GM19043 (cell line): ENCODE data around the gene ZNF394.
"Not testable (repeated sequence)": the region's sequence is repeated elsewhere in the genome, so short reads cannot be mapped to it uniquely, and the experiment has no call there.

Experiments used
- ATAC-seq: cut with Tn5 transposase; IDR thresholded peaks from one replicate; pipeline ENCODE4 v1.9.1; 2021; ENCODE audit warnings: low read depth; ENCODE audit not compliant: unreplicated experiment

The ZNF394 gene

DNA sequence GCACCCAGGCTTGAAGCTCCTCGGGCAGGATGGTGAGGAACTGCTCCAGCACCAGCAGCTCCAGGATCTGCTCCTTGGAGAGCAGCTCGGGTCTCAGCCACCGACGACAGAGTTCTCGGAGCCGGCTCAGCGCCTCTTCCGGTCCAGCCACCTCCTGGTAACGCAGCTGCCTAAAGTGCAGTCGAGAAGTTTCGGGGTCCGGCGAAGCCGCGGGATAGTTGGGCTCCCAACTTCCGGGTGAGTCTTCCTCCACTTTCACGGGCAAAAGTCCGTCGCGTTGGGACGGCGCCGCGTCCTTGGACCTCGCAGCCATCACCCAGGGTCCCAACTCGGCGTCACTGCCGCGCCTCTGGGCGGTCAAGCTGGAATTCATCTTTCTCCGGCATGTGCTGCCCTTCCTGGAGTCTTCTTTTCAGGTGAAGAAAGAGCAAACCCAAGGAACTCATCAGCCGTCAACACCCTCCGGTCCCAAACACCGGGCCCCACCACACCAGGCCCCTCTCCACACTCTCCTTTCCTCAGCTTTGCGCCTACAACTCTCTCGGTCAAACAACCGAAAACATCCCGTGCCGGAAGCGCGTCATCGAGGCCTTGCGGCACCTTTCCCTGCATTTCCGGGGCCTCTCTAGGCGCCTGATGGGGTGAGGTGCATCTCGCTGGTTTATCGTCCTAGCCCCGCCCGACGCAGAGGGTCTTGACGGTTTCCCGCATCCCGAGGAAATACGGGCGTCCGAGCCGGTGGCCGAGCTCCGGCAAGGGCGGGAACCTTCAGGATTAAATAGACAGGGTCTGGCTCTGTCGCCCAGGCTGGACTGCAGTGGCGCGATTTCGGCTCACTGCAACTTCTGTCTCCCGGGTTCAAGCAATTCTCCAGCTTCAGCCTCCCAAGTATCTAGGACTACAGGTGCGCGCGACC lies at the start of gene ZNF394:
Gene ZNF394, minus strand, starts transcription at position 561 of the 916 bp plus-strand sequence. Its CDS starts 188 bp downstream, at position 373.
- ATAC-seq: peak; percentile 41

DNA sequence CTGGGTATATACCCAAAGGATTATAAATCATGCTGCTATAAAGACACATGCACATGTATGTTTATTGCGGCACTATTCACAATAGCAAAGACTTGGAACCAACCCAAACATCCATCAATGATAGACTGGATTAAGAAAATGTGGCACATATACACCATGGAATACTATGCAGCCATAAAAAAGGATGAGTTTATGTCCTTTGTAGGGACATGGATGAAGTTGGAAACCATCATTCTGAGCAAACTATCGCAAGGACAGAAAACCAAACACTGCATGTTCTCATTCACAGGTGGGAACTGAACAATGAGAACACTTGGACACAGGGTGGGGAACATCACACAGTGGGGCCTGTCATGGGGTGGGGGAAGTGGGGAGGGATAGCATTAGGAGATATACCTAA lies 49.5 kb upstream of the ZNF394 start:
- ATAC-seq: not testable (repeated sequence)

DNA sequence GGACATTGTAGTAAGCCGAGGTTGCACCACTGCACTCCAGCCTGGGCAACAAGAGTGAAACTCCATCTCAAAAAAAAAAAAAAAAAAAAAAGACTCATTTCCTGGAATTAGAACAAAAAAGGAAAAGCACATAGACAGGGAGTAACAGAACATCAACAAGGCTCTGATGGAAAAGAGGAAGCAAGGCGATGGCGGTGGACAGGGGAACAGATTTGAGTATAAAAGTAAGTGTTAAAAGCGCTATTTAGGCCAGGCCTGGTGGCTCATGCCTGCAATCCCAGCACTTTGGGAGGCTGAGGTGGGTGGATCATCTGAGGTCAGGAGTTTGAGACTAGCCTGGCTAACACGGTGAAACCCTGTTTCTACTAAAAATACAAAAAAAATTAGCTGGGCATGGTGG lies 45.2 kb upstream of the ZNF394 start:
- not testable (repeated sequence) for ATAC-seq

DNA sequence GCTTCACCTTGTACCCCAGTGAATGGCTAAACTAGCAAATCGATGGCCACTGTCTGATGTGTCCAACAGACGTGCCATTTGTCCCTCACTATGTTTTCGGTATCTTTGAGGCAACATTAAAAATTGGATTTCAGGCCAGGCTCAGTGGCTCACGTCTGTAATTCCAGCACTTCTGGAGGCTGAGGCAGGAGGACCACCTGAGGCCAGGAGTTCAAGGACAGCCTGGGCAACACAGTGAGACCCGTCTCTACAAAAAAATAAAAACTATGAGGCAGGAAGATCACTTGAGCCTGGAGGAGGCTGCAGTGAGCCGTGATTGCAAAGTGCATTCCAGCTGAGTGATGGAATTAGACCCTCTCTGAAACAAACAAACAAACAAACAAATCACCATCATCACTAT lies 43.8 kb upstream of the ZNF394 start:
- ATAC-seq: no peak

DNA sequence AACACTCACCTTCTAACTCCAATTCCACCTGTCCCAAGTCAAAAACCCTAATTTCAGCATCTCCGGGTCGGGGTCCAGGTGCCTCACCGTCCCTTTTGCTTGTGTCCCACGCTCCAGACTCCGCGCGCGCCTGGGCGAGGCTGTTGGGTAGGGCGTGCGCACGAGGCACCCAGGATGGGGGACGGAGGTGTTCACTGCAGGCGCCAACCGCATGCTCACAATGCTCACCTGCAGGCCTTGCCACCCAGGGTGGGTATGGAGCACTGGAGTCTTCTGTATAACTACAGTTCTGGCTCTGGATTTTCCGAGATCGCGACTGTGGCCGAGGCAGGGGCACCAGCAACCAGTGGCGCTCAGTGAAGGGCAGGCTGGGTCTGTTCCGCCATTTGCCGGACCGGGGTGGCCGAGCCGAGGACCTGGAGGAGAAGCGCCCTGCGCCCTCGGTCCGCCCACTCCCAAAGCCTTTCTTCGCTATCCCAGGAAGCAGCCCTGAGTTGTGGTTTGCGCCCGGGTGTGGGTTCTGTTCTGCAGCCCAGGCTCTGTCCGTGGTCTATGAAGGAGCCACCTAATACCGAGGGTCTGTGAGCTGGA lies 43.1 kb upstream of the ZNF394 start:
- no peak for ATAC-seq

DNA sequence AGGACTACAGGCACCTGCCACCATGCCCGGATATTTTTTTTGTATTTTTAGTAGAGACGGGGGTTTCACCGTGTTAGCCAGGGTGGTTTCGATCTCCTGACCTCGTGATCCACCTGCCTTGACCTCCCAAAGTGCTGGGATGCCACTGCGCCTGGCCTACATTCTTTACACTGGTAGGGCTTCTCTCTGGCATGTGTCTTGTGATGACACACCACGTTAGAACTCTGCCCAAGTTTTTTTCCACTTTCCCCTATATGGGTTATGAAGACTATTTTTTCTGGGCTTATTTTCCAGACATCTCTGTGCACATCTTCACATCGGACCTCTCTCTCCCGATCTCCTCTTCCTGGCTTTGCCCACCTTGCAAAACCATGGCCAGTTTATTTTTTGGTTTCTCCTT lies 41.1 kb upstream of the ZNF394 start:
- no peak for ATAC-seq

DNA sequence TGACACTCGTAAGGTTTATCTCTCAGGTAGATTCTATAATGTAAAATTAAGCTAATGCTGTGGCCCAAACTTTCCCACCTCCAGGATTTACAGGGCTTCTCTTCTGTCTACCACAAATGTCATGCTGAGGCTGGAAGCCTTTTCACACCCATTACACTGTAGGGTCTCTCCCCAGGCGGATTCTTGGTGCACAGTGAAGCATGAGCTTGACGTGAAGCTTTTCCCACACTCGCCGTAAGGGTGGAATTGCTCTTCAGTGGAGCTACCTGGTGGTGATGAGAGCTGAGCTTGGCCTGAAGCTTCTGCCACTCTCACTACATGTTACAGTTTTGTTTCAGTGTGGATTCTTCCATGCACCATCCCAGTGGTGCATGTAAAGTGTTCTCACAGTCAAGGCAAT lies 40.5 kb upstream of the ZNF394 start:
- ATAC-seq: no peak

DNA sequence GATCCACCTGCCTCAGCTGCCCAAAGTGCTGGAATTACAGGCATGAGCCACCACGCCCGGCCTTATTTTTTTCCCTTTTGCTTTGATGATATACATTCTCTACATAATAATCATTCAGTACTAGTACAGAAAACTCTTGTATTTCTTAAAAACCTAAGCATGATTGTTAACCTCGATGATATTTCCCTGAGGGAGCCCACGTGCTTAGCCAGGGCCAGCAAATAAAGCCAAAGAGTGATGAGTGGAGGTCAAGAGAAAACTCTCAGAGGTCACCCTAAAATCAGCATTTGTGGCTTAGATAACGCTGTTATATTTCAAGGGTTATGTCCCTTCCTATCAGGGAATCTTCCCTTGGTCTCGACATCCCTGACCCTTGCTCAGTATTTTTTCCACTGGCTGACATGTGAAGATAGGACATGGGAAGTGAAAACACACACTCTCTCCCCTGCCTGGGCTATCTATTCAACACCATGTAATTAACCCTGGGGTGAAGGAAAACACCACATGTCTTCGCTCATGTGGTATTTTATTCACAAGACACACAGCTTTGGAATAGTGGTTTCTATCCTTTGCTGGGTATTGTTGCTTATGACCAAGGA lies 39.2 kb upstream of the ZNF394 start:
- no peak for ATAC-seq

DNA sequence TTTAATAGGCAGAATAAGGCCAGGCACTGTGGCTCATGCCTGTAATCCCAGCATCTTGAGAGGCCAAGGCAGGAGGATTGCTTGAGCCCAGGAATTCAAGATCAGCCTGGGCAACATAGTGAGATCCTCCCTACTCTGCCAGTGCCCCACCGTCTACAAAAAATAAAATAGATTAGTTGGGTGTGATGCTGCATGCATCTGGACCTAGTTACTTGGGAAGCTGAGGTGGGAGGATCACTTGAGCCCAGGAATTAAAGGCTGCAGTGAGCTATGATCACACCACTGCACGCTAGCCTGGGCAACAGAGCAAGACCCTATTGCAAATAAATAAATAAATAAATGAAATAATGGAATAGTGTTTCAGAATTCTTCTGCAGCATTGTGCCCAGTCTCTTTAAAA lies 35.6 kb upstream of the ZNF394 start:
- ATAC-seq: no peak

DNA sequence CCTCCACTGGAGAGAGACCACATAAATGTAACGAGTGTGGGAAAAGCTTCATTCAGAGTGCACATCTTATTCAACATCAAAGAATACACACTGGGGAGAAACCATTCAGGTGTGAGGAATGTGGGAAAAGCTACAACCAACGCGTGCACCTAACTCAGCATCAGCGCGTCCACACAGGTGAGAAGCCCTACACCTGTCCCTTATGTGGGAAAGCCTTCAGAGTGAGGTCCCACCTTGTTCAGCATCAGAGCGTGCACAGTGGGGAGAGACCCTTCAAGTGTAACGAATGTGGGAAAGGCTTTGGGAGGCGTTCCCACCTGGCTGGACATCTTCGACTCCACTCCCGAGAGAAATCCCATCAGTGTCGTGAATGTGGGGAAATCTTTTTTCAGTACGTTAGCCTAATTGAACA lies 31.3 kb upstream of the ZNF394 start:
- no peak for ATAC-seq

DNA sequence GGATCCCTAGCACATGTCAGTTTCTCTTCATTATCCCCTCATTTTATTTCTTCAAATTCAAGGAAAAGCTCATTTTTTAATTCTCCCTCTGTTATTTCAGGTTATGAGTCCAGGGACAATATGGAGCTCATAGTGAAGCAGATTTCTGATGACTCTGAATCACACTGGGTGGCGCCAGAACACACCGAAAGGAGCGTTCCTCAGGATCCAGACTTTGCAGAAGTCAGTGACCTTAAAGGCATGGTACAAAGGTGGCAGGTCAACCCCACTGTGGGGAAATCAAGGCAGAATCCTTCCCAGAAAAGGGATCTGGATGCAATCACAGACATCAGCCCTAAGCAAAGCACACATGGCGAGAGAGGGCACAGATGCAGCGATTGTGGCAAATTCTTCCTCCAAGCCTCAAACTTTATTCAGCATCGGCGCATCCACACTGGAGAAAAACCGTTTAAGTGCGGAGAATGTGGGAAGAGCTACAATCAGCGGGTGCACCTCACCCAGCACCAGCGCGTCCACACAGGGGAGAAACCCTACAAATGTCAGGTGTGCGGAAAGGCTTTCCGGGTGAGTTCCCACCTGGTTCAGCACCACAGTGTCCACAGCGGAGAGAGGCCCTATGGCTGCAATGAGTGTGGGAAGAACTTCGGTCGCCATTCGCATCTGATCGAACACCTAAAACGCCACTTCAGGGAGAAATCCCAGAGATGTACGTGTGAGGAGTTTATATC lies 25.8 kb upstream of the ZNF394 start:
- no peak for ATAC-seq

DNA sequence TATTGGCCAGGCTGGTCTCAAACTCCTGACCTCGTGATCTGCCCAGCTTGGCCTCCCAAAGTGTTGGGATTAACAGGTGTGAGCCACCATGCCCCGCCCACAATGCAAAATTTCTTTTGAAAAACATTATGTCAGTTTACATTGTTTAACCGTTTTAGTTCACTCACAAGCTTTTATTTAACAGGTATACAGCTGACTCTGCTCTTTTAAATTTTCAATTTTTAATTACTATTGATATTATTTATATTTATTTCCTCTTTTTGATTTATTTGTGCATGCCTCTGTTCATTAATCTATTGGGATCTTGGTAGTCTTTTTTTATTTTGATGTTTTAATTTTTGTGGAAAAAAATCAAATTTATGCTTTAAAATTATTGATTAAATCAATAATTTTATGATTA lies 21.3 kb upstream of the ZNF394 start:
- ATAC-seq: no peak

DNA sequence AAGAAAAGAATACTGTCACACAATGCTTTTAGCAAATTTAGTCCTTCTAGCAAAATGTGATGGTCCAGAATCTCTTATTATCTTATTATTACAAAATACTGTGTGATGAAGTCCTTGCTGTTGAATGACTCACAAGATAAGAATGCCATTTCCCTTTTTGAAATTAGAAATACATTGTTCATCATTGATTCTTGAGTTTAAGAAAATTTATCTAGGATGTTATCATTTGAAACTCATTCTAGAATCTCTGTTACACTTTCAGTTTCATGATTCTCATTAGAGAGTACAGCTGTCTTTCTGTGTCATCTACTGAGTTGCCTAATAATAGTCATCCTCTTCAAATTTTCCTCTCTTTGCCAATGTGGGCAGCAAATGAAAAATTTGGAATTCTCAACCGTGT lies 14.0 kb upstream of the ZNF394 start:
- ATAC-seq: no peak

DNA sequence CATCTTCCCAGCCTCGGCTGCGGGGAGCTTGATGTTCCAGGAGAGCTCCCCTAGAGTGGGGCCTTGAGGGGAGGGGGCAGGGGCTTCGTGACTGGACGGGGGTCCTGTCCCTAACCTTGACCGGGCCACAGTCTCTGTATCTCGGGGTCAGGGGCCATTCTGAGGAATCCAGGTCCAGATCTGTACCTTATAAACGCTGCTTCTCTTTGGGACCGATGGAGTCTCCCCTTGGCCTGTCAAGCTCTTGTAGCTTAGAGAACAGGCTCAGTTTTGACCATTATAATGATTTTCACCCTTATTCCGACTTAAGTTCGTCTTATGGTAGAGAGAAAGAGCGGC lies 5.2 kb upstream of the ZNF394 start:
- ATAC-seq: peak; percentile 7

DNA sequence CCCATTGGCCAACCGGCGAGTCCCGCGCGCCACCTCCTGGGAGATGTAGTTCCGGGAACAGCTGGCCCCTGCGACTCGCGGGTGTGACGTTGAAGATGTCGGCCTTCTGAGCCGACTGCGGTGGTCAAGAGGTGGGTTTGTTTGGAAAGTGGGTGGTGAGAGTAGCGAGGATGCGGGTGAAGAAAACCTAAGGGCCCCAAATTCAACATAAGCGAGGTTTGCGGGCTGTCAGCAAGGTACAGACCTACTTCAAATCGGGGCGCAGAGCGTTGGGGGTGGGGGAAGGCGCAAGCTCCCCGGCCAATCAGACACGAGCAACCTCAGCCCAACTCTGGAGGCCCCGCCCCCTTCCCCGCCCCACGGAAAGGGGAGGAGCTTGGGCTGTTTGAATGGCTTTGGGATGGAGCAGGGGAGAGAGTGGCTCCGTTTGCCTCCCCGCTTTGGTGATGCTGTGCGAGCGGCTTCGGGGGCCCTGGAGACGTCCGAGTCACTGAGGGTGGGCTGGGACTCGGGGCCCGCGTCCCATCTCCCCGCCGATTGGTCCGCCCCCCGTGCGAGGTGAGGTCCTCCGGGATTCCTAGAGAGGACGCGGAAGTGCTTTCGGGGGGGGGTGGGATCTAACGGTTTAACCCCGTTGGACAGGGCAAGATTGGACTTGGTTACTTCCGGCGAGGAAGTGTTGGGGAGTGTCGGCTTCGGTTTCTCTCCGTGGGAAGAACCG lies 4.7 kb upstream of the ZNF394 start, which contains the start of gene ZKSCAN5:
Gene ZKSCAN5, plus strand, starts transcription at position 60 of the 721 bp plus-strand sequence. CDS start 1,383 bp downstream, outside the sequence.
- peak; percentile 74 for ATAC-seq

DNA sequence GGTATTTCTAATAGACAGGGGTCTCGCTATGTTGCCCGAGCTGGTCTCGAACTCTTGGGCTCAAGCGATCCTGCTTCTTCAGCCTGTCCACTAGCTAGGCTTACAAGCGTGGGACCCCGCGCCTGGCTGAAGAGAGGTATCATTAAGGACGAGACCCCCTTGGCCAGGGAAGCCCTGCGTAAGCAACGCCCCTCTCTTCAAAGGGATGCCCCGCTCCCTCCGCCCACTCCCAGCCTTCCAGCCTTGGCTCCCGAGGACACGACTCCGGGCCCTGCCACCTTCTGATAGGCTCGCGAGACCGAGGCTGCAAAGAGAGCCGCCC lies 4.2 kb upstream of the ZNF394 start:
- no peak for ATAC-seq

DNA sequence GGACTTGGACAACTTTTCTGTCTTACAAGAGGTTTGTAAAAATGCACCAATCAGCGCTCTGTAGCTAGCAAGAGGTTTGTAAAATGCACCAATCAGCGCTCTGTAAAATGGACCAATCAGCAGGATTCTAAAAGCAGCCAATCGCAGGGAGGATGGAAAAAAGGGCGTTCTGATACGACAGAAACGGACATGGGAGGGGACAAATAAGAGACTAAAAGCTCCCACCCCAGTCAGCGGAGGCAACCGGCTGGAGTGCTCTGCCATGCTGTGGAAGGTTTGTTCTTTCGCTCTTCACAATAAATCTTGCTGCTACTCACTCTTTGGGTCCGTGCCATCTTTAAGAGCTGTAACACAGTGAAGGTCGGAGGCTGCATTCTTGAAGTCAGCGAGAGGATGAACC lies 1.2 kb upstream of the ZNF394 start:
- ATAC-seq: not testable (repeated sequence)

DNA sequence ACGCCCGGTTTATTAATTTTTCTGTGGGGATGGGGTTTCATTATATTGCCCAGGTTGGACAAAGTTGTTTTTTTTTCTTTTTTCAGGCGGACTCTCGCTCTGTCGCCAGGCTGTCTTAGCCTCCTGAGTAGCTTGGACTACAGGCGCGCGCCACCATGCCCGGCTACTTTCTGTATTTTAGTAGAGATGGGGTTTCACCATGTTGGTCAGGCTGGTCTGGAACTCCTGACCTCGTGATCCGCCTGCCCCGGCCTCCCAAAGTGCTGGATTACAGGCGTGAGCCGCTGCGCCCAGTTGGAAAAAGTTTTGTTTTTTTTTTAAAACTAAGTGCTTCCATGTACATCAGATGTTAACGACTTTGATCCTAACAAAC lies 542 bp upstream of the ZNF394 start:
- no peak for ATAC-seq

DNA sequence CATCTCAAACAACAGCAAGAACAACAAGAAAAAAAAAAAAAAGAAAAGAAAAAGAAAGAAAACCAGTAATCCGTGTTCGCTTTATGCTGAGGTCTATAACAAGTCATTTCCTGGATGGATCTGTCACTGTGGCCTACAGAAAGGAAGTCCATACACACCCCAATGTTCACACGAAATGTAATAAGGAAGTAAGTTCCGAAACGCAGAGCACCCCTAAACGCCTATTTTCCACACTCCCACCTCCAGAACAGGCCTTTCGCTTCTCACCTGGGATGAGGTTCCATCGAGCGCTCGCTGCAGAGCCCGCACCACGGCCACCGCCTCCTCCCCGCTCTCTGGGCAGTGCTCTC lies 735 bp downstream of the ZNF394 start:
- no peak for ATAC-seq

DNA sequence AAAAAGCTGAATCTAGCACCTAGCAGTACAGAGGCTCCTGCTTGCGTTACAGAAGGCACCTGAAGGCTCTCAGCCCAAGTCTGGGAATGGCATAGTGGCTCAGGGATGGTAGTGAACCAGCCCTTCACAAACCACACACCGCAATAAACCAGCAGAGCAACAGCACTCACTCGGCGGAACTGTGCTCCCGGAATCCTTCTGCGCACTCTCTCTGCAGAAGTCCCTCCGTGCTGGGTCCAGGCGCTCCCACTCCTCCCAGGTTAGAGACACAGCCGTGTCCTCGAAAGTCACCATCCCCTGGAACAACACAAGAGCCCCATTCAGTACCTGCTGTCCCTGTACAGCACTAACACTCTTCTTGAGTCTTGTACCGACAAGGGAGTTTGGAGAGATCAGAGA lies 1.5 kb downstream of the ZNF394 start:
- no peak for ATAC-seq
